Measurements from ENCODE around the gene DYNLT1.
"Not testable (repeated sequence)": the region's sequence is repeated elsewhere in the genome, so short reads cannot be mapped to it uniquely, and the experiment has no call there.

DYNLT1 gene

GRCh38 chr6:158662954-158663624 lies 18.5 kb upstream of the DYNLT1 start:
- DNase-seq = no peak

DNA sequence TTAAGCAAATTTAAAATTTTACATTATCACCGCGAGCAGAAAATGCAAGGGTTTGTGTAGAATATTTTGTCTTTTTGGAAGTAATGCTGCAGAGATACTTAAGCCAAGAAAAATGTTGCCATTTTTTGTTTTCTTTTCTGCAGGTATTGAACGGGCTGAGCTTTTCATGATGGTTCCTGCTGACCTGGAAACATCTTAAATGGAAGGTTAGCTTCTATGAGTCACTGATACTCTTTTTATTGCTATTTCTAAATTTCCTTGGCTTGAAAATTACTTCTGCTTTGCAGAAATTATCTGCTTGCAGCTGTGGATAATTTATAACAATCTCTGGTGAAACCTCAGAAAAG lies 18.0 kb upstream of the DYNLT1 start:
- no peak for DNase-seq

GRCh38 chr6:158661156-158661685 lies 16.7 kb upstream of the DYNLT1 start:
- DNase-seq = no peak

- no peak for DNase-seq
Observed at GRCh38 chr6:158660333-158660754, 15.8 kb upstream of the DYNLT1 start.

DNA sequence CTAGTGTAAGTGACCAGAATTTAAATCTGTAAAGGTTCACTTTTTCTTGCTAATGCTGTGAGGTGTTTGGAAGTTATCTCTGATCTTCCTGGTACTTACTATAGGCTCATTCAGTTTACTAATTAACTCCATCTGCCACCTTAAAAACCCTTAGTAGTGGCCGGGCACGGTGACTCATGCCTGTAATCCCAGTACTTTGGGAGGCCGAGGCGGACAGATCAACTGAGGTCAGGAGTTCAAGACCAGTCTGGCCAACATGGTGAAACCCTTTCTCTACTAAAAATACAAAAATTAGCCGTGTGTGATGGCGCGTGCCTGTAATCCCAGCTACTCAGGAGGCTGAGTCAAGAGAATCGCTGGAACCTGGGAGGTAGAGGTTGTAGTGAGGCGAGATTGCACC lies 12.4 kb upstream of the DYNLT1 start:
- DNase-seq = peak; percentile 44

DNA sequence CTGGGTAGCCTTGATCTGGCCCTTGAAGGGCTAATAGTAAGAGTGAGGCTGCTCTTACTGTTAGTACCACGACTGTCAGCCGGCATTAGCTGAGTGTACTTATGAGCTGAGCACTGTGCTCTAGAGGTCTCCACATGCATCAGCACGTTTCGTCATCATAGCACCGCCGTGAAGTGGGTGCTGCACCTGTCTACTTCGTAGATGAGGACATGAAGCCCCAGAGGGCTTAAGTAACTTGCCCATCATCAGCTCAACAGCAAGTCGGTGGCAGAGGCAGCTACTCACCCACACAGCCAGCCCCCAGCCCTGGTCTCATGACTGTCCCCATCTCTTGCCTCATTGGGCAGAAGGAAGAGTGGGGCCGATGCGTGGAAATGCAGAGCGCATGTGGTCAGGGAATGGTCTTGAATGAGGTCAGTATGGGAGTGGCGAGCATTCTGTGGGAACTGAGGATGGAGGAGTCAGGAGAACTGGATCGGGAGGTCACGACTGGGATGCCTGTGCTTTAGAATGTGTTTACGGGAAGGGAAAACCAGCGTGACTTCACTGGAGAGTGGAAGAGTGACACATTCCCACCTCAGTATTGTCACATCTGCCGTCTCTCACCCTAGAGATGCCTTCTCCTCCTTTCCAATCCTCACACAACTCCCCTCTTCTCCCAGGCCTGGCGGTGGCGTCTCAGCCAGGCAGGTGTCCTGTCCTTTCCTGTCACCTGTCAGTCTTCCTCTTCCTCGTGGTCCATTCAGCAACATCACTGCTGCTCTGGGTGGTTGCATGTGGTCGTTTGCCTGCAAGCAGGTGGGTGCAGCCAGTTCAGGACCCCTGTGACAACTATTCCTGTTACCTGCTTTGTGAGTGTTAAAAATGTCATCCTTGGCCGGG lies 11.3 kb upstream of the DYNLT1 start:
- DNase-seq = no peak

GRCh38 chr6:158654960-158655489 lies 10.5 kb upstream of the DYNLT1 start:
- DNase-seq = peak; percentile 77

DNA sequence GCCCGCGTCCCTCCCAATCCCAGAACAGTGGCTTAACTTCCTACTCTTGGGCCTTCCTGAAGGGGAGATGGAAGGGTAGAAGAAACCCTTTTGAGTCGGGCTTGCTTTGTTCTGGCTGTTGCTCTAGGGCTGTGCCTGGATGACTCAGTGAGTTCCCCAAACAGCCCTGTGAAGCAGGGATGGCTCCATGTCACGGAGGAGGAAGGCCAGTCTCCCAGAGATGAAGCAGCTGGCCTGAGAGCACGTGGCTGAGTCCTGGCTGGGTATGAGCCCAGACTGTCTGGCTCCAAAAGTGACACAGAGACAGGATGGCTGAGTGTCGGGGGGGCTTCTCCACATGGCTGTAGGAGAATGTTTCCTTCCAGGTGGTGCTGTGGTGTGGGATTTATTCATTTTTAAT lies 10.0 kb upstream of the DYNLT1 start:
- DNase-seq = peak; percentile 88

DNA sequence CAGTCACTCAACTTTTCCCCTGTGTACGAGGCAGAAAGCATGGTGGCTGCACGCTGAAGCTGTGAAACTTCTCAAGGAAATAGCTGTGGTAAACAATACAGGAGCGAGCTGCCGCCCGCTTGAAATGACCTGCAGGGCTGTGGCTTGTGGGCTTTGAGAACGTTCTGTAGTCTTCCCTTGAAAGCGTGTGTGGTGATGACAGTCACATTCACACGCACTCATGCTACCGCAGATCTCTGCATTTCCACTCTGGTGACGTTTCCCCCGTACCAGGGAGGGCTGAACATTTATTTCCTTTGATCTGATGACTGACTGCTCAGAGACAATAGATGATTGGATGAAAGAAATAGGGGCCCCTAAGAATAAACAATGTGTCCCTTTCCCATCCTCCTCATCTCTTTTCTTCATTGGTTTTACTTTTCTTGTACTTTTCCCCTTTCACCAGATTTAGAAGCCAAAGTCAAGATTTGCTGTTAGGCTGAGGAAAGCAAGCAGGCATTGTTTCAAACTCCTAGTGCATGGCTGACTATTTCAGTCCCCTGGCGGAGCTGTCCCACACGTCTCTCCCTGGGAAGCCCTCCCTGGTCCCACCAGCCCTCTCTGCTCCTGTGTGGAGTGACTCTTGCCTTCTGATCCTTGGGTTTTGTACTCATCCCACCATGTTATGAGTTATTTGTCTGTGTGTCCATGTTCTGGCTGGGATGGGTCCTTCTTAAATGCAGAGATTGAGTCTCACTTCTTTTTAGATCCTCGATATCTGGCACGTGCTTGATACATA lies 9.2 kb upstream of the DYNLT1 start:
- DNase-seq = peak; percentile 66

GRCh38 chr6:158651981-158652737 lies 7.6 kb upstream of the DYNLT1 start:
- not testable (repeated sequence) for DNase-seq

- peak; percentile 89 for DNase-seq
Observed at GRCh38 chr6:158649289-158650143, 5.0 kb upstream of the DYNLT1 start, which contains the start of gene SYTL3. Gene SYTL3 (plus strand): TSS chr6:158650054. CDS start chr6:158663269, 13,215 bp downstream.

DNA sequence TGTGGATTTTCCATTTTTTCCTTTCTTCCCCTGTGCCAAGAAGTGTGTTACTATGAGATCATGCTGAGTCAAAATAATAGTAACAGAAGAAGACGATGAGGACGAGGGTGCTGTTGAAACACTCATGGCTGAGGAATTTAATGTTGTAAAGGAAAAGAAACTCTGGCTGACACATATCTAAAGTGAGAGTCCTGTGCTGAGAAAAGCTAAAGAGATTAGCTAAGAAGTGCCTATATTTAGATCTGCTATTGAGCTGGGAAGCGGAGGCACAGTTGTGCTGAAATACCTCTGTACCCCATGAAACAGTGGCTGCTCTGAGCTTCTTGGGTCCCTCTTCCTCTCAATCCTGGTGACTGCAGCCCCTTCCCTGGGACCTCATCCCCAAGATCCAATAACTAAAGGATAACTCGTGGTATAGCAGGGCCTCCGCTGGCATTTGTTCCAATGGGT lies 4.2 kb upstream of the DYNLT1 start:
- DNase-seq = peak; percentile 93

DNA sequence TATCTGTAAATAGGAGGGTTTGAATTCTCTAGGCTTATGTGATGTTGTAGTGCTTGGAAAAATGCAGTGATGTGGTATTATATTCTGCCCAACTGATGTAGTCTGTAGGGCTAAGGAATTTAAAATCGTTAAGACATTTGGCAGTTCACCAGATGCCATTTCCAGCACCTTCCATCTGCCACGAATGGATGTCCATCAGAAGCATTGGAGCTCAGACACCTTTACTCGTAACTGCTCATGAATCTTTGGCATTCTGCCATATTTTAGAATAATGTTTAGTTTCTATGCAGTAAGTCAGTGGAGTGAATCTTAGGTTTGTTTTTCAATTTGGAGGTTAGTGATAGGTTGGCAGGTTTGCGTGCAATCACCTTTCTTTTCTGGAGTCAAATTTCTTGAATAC lies 3.0 kb upstream of the DYNLT1 start:
- DNase-seq = peak; percentile 45

DNA sequence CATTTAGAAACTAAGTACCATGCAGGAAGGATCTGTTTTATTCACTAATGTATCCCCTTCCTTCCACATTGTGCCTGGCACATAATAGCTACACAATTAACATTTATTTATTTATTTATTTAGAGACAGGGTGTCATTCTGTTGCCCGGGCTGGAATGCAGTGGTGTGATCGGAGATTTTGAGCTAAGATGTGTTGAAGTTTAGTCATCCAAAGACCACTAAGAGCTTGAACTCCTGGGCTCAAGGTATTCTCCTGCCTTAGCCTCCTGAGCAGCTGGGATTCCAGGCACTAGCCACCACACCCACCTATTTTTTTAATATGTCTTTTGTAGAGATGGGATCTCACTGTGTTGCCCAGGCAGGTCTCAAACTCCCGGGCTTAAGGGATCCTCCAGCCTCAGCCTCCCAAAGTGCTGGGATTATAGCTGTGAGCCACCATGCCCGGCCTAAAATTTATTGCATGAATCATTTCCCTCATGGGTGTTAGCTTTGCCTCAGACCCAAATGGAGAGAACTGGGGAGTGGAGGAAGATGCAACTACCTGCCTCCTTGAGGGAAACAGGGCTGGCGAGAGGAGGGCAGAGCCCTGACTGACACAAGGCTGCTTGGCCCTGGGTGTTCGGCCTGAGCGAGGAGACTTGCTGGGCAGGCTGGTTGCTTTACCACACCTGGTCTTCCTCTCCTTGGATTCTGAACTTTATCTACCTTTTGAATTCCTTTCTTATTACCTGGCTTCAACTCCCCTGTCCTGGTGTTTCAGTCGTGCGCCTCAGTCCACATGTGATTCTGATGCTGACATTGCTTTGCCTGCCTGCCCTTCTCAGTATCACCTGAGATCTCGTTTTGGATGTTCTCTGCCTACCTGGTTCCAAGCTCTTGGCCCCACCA lies 1.7 kb upstream of the DYNLT1 start:
- DNase-seq = no peak

DNA sequence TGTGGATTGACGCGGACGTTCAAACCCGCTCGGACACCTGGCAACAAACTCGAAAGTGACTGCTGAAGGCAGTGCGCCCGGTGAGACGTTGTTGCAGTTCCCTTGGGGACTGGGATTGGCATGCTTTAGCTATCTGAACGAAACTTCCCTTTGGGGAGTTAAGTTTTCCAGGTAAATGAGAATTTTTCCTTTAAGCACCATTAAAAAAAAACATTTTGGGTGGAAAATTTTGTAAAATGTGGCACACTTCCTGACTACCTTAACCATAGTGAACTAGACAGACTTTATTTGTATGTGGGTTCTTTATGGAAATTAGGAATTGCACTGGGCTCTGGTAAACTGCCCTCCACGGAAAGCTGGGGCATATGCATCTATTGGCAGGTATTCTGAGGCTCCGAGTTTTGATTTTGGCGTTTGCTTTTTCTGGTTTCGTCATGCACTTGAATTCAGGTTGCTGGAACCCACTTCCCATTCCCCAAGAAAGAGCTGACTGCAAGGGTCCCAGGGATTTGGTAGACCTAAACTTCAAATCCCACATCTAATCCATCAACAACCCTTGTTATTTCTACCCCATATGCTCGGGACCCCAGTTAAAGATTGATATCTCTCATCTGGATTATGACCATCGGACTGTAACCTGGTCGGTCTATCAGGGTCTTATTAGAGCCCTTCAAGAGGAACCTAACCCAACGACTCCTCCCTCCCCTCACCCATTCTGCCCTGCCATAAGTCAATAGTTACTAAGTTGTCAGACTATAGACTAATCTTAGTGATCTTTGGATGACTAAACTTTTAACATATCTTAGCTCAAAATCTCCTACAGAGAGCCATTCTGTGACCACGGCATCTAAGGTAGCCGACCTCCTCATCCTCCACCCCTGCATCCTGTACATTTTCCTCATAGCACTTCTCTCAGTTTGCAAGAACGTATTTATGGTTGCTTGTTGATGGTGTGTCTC lies 800 bp upstream of the DYNLT1 start:
- no peak for DNase-seq

DNA sequence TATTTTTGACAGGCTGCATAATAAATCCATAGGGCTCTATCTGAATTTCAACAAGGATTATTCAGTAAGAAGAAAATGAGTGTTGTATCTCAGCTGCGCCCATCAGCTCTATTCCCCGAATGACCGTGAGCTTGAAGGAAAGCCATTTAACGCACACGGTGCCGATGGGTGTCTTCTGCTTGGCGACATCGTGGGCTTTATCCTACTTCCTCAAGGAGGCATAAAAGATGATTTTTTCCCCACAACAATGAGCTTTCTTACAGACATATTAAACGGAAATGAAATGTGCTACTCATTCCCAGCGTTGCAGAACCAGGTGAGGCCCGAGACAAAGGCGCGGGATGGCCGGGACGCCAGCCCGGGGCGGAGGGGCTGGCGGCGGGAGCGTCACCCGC lies 710 bp downstream of the DYNLT1 start:
- DNase-seq = no peak

- no peak for DNase-seq
Observed at GRCh38 chr6:158642097-158642601, 2.4 kb downstream of the DYNLT1 start.

GRCh38 chr6:158640519-158640918 lies 4.0 kb downstream of the DYNLT1 start:
- no peak for DNase-seq
